Kidney epithelial cell (primary cell): ENCODE measurements around the gene TPM4. TPM values are rescaled to one million over a fixed set of nuclear protein-coding genes. Genes with fewer than 3 reads are reported as not detected.

Experiments
- DNase-seq: peaks from one replicate; pipeline ENCODE4 v3.0.0-alpha.2; 2010; ENCODE audit warnings: low read depth
- H3K27me3 ChIP-seq: 2 replicates; pipeline ENCODE4 v1.6.0; 2011; ENCODE audit warnings: low read length; ENCODE audit not compliant: control insufficient read depth, insufficient read depth
- H3K36me3 ChIP-seq: 2 replicates; pipeline ENCODE4 v1.5.1; 2011; ENCODE audit warnings: low read length; ENCODE audit not compliant: control insufficient read depth, insufficient read depth
- H3K4me3 ChIP-seq: 2 replicates; pipeline ENCODE4 v1.5.1; 2011; ENCODE audit warnings: low read depth, mild to moderate bottlenecking, control low read depth, low read length
- CTCF ChIP-seq: IDR thresholded peaks from 2 replicates; pipeline ENCODE4 v1.5.1; 2011; ENCODE audit warnings: mild to moderate bottlenecking, moderate library complexity, low read length, control low read depth, inconsistent platforms; ENCODE audit not compliant: insufficient read depth, poor library complexity, severe bottlenecking
- total RNA-seq: library from RNA; depleted of rRNA; stranded (reverse); fragments of >200 nt; gene quantifications from 2 replicates; pipeline ENCODE4 v1.2.3, GENCODE V29; 2015

TPM4 gene
- total RNA-seq, 1 donor from 2014 or later, result 873 TPM

DNA sequence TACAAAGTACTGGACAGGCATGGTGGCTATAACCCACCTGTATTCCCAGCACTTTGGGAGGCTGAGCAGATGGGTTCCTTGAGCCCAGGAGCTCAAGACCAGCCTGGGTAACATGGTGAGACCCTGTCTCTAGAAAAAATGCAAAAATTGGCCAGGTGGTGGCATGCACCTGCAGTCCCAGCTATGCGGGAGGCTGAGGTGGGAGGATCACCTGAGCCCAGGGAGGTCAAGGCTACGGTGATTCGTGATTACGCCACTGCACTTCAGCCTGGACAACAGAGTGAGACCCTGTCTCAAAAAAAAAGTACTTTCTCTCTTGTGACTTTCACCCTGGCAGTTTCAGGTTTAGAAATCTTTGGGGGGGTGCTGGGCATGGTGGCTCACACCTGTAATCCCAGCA, 24.2 kb downstream of the TPM4 start:
- TF ChIP-seq CTCF, result no peak
- Histone ChIP-seq H3K36me3 (no peaks in the 10 kb centered on the region), H3K27me3 (no peaks in the 10 kb centered on the region), H3K4me3 (no peak overlapping the region)
- DNase-seq, result no peak

- DNase-seq, result no peak
- Histone ChIP-seq H3K36me3 (no peaks in the 10 kb centered on the region), H3K4me3 (no peak overlapping the region), H3K27me3 (no peaks in the 10 kb centered on the region)
- no peak for TF ChIP-seq CTCF
Observed at GRCh38 chr19:16104722-16105121, 28.4 kb downstream of the TPM4 start.

DNA sequence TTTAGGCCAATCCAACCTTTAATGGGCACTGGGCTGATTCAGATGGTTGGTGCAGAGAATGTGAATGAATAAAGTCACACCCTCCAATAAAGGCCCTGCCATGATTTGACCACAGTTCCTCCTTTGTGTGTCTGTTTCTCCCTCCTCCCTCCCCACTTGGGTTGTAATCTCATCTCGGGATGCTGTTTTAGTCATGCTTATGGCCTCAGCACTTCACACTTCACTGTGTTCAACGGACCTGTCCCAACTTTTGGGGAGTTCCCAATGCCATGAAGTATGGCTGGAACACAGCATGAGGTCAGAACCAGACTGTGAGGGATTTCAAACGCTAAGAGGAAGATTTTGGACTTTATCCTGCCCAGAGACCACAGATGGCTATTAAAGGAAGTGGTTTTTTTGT, 29.8 kb downstream of the TPM4 start:
- H3K4me3 ChIP-seq, result no peak overlapping the region
- TF ChIP-seq CTCF, result no peak
- DNase-seq, result no peak
- no peaks in the 10 kb centered on the region for H3K27me3 ChIP-seq
- H3K36me3 ChIP-seq, result no peaks in the 10 kb centered on the region

GRCh38 chr19:16111160-16111908, 35.0 kb downstream of the TPM4 start, which contains the start of gene RAB8A:
RAB8A (plus strand) TSS chr19:16111889; CDS start chr19:16111902, 13 bp downstream.
- Histone ChIP-seq H3K27me3 (no peaks in the 10 kb centered on the region), H3K36me3 (no peaks in the 10 kb centered on the region), H3K4me3 (peak within 1 kb of the TSS; percentile 83)
- TF ChIP-seq CTCF, result peak; percentile 79
- peak; percentile 93 for DNase-seq

- no peak for DNase-seq
- no peak for TF ChIP-seq CTCF
- H3K4me3 ChIP-seq, result peak overlapping the region; percentile 83
- H3K36me3 ChIP-seq, result no peaks in the 10 kb centered on the region
- no peaks in the 10 kb centered on the region for H3K27me3 ChIP-seq
Observed at GRCh38 chr19:16111909-16112752, 35.8 kb downstream of the TPM4 start.
